Endodermal cell (in vitro differentiated cells): ENCODE data around the gene ZNF211. TPM values are rescaled to one million over a fixed set of nuclear protein-coding genes. Genes with fewer than 3 reads are reported as not detected.

Source experiments
- DNase-seq: peaks from one replicate; pipeline ENCODE4 v3.0.0-alpha.2; 2017
- H3K27ac ChIP-seq: 2 replicates; pipeline ENCODE4 v1.5.1; 2013; ENCODE audit warnings: mild to moderate bottlenecking, low read depth, low read length, moderate library complexity
- H3K27me3 ChIP-seq: 2 replicates; pipeline ENCODE4 v1.6.1; 2013; ENCODE audit warnings: mild to moderate bottlenecking, low read length, moderate library complexity; ENCODE audit not compliant: insufficient read depth, control insufficient read depth, poor library complexity, severe bottlenecking
- H3K36me3 ChIP-seq: 2 replicates; pipeline ENCODE4 v1.7.0; 2013; ENCODE audit warnings: mild to moderate bottlenecking, low read length, moderate library complexity; ENCODE audit not compliant: control insufficient read depth, insufficient read depth
- H3K4me1 ChIP-seq: one replicate; pipeline ENCODE4 v1.7.0; 2013; ENCODE audit warnings: low read length; ENCODE audit not compliant: control insufficient read depth, insufficient read depth
- H3K4me3 ChIP-seq: 2 replicates; pipeline ENCODE4 v1.5.1; 2013; ENCODE audit warnings: mild to moderate bottlenecking, low read length, moderate library complexity
- H3K9ac ChIP-seq: 2 replicates; pipeline ENCODE4 v1.6.1; 2013; ENCODE audit warnings: mild to moderate bottlenecking, low read length, moderate library complexity; ENCODE audit not compliant: poor library complexity, severe bottlenecking; ENCODE audit errors: extremely low read depth
- H3K9me3 ChIP-seq: 2 replicates; pipeline ENCODE4 v1.6.1; 2013; ENCODE audit warnings: mild to moderate bottlenecking, low read length, moderate library complexity; ENCODE audit not compliant: control insufficient read depth
- H3K27ac Mint-ChIP-seq: 2 replicates; pipeline ENCODE4 v1.8.0; 2020; ENCODE audit warnings: mixed read lengths
- H3K27me3 Mint-ChIP-seq: 2 replicates; pipeline ENCODE4 v1.8.0; 2021; ENCODE audit warnings: mild to moderate bottlenecking, mixed read lengths; ENCODE audit not compliant: insufficient read depth
- H3K36me3 Mint-ChIP-seq: 2 replicates; pipeline ENCODE4 v1.8.0; 2020; ENCODE audit warnings: low read depth, mixed read lengths
- H3K4me1 Mint-ChIP-seq: 2 replicates; pipeline ENCODE4 v1.8.0; 2020; ENCODE audit warnings: mixed read lengths
- H3K4me3 Mint-ChIP-seq: 2 replicates; pipeline ENCODE4 v1.8.0; 2020; ENCODE audit warnings: mild to moderate bottlenecking, moderate library complexity, mixed read lengths
- H3K9me3 Mint-ChIP-seq: 2 replicates; pipeline ENCODE4 v1.8.0; 2020; ENCODE audit warnings: mild to moderate bottlenecking, mixed read lengths
- CTCF ChIP-seq: fragments of 200-600 bp; sonication (generic); conservative IDR thresholded peaks from 2 replicates; pipeline ENCODE4 v1.5.0; 2021; ENCODE audit warnings: antibody characterized with exemption, mild to moderate bottlenecking
- WGBS, 2 experiments: methylation state at CpG; one replicate each; pipeline versions ENCODE4 v1.1.5 to v1.1.7; 2013; ENCODE audit warnings: missing lambda C conversion rate in 2 of 2, mixed read lengths in 1 of 2; ENCODE audit not compliant: insufficient coverage in 1 of 2, insufficient read length in 1 of 2; 5-methylcytosine and 5-hydroxymethylcytosine counted together
- total RNA-seq, 2 donors: library from RNA; stranded (reverse); fragmentation: NEBNext Ultra II Directional in 1 of 2; extraction: Animal tissue kit (Norgen Biotek cat#: 25700) in 1 of 2; gene quantifications; 2 replicates in 1 of 2; 3 replicates in 1 of 2; pipeline ENCODE4 v1.2.1, GENCODE V29; 2021

The ZNF211 gene
- total RNA-seq, 2 donors from 2014 or later = 17.4 to 20.7 TPM

- Mint-ChIP-seq H3K4me3 (peak overlapping the region; percentile 84), H3K9me3 (peaks cover 30% of the 10 kb centered on the region), H3K4me1 (peaks cover 15% of the 10 kb centered on the region), H3K27ac (peak overlapping the region; percentile 86), H3K27me3 (no peaks in the 10 kb centered on the region), H3K36me3 (peaks cover 54% of the 10 kb centered on the region)
- Histone ChIP-seq H3K9me3 (peaks cover 35% of the 10 kb centered on the region), H3K9ac (peak overlapping the region; percentile 80), H3K4me1 (peaks cover 3% of the 10 kb centered on the region), H3K36me3 (peaks cover 54% of the 10 kb centered on the region), H3K27me3 (no peaks in the 10 kb centered on the region), H3K27ac (no peak overlapping the region), H3K4me3 (peak overlapping the region; percentile 93)
- WGBS, 2 experiments = 65 to 73% methylated on average over 6 of the region's 6 CpGs
- DNase-seq = no peak
- TF ChIP-seq CTCF = no peak
These were observed 814 bp downstream of the ZNF211 start for GRCh38 chr19:57633832-57634131.

GRCh38 chr19:57637379-57637778, 4.4 kb downstream of the ZNF211 start:
- no peak for DNase-seq
- H3K4me1 Mint-ChIP-seq = peaks cover 15% of the 10 kb centered on the region
- H3K27ac ChIP-seq = no peak overlapping the region
- H3K4me3 ChIP-seq = peak overlapping the region; percentile 46
- H3K27ac Mint-ChIP-seq = no peak overlapping the region
- peaks cover 3% of the 10 kb centered on the region for H3K4me1 ChIP-seq
- no peaks in the 10 kb centered on the region for H3K27me3 Mint-ChIP-seq
- TF ChIP-seq CTCF = no peak
- H3K9me3 Mint-ChIP-seq = peaks cover 66% of the 10 kb centered on the region
- H3K4me3 Mint-ChIP-seq = no peak overlapping the region
- peaks cover 66% of the 10 kb centered on the region for H3K9me3 ChIP-seq
- H3K36me3 Mint-ChIP-seq = peaks cover 77% of the 10 kb centered on the region
- 89 to 96% methylated on average over 4 of the region's 4 CpGs for WGBS, 2 experiments
- no peak overlapping the region for H3K9ac ChIP-seq
- no peaks in the 10 kb centered on the region for H3K27me3 ChIP-seq
- peaks cover 75% of the 10 kb centered on the region for H3K36me3 ChIP-seq

GRCh38 chr19:57641715-57642234, 8.8 kb downstream of the ZNF211 start:
- Histone ChIP-seq H3K27me3 (no peaks in the 10 kb centered on the region), H3K36me3 (peaks cover 62% of the 10 kb centered on the region), H3K9me3 (peaks cover 51% of the 10 kb centered on the region), H3K4me3 (no peak overlapping the region), H3K9ac (no peak overlapping the region), H3K4me1 (no peaks in the 10 kb centered on the region), H3K27ac (no peak overlapping the region)
- Mint-ChIP-seq H3K4me1 (no peaks in the 10 kb centered on the region), H3K36me3 (peaks cover 72% of the 10 kb centered on the region), H3K9me3 (peaks cover 76% of the 10 kb centered on the region), H3K27me3 (no peaks in the 10 kb centered on the region), H3K27ac (no peak overlapping the region), H3K4me3 (no peak overlapping the region)
- WGBS, 2 experiments = 97 to 99% methylated on average over 4 of the region's 4 CpGs
- TF ChIP-seq CTCF = no peak
- DNase-seq = no peak
